Activated CD8-positive, alpha-beta T cell treated with anti-CD3 and anti-CD28 coated beads for 36 hours (primary cell): ENCODE data around the gene DDX56. TPM values are rescaled to one million over a fixed set of nuclear protein-coding genes. Genes with fewer than 3 reads are reported as not detected.
"Not testable (repeated sequence)": the region's sequence is repeated elsewhere in the genome, so short reads cannot be mapped to it uniquely, and the experiment has no call there.

Source experiments
- ATAC-seq: fragments of 200-7000 bp; cut with Tn5 transposase; one replicate; pipeline ENCODE4 v1.10.0; 2021; ENCODE audit warnings: mild to moderate bottlenecking, moderate library complexity
- CTCF ChIA-PET: fragments of 350-600 bp; sonication (Branson Sonifier 250); formaldehyde crosslinking; loops from one replicate; lab custom pipeline; 2021; ENCODE audit warnings: antibody characterized with exemption; lab: Charles Lee
- POLR2A ChIA-PET: fragments of 350-600 bp; sonication (Branson Sonifier 250); formaldehyde crosslinking; loops from one replicate; lab custom pipeline; 2021; ENCODE audit warnings: antibody characterized with exemption; lab: Charles Lee
- DNase-seq: peaks from one replicate; pipeline ENCODE4 v3.0.0-alpha.2; 2020
- H3K27ac Mint-ChIP-seq: one replicate; pipeline ENCODE4 v1.8.0; 2021; ENCODE audit warnings: mild to moderate bottlenecking, mixed read lengths
- H3K27me3 Mint-ChIP-seq: one replicate; pipeline ENCODE4 v1.8.0; 2021; ENCODE audit warnings: mixed read lengths
- H3K36me3 Mint-ChIP-seq: one replicate; pipeline ENCODE4 v1.8.0; 2021; ENCODE audit warnings: low read depth, mixed read lengths
- H3K4me1 Mint-ChIP-seq: one replicate; pipeline ENCODE4 v1.8.0; 2021; ENCODE audit warnings: low read depth, mixed read lengths
- H3K4me3 Mint-ChIP-seq: one replicate; pipeline ENCODE4 v1.8.0; 2021; ENCODE audit warnings: mild to moderate bottlenecking, moderate library complexity, mixed read lengths
- H3K9me3 Mint-ChIP-seq: one replicate; pipeline ENCODE4 v1.8.0; 2021; ENCODE audit warnings: mixed read lengths
- intact Hi-C: fragments of 100-400 bp; cut with micrococcal nuclease; formaldehyde crosslinking; loops from one replicate; pipeline ENCODE4 v1.10.0; 2022
- total RNA-seq, 2 experiments: library from RNA; stranded (reverse); gene quantifications; one replicate each; pipeline ENCODE4 v1.2.3, GENCODE V29; 2021
- TF ChIP-seq, protein P1 (sequence below): fragments of 200-600 bp; IDR thresholded peaks from one replicate; pipeline ENCODE4 v1.8.0; 2022; ENCODE audit warnings: antibody characterized with exemption, mild to moderate bottlenecking

The DDX56 gene
- total RNA-seq, 2 experiments from 2014 or later: 92.3 to 98.3 TPM

GRCh38 chr7:44602576-44602910, 28.8 kb upstream of the DDX56 start:
- TF ChIP-seq, protein P1, sequence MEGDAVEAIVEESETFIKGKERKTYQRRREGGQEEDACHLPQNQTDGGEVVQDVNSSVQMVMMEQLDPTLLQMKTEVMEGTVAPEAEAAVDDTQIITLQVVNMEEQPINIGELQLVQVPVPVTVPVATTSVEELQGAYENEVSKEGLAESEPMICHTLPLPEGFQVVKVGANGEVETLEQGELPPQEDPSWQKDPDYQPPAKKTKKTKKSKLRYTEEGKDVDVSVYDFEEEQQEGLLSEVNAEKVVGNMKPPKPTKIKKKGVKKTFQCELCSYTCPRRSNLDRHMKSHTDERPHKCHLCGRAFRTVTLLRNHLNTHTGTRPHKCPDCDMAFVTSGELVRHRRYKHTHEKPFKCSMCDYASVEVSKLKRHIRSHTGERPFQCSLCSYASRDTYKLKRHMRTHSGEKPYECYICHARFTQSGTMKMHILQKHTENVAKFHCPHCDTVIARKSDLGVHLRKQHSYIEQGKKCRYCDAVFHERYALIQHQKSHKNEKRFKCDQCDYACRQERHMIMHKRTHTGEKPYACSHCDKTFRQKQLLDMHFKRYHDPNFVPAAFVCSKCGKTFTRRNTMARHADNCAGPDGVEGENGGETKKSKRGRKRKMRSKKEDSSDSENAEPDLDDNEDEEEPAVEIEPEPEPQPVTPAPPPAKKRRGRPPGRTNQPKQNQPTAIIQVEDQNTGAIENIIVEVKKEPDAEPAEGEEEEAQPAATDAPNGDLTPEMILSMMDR: no peak
- Mint-ChIP-seq H3K27ac (no peak overlapping the region), H3K4me1 (peaks cover 8% of the 10 kb centered on the region), H3K27me3 (no peaks in the 10 kb centered on the region), H3K36me3 (peaks cover 7% of the 10 kb centered on the region), H3K4me3 (no peak overlapping the region), H3K9me3 (no peaks in the 10 kb centered on the region)
- ChIA-PET POLR2A (interaction anchor here (0.8 kb wide), 1 partner anchor 36 kb away, joined by 4 read pairs; no protein-coding TSS in a partner anchor), CTCF (interaction anchor here (1.2 kb wide), 1 partner anchor 36 kb away, joined by 3 read pairs; no protein-coding TSS in a partner anchor)
- no peak for DNase-seq
- intact Hi-C loops: no loop called here
- ATAC-seq: no peak

GRCh38 chr7:44599222-44599621, 25.5 kb upstream of the DDX56 start:
- Mint-ChIP-seq H3K27ac (no peak overlapping the region), H3K4me1 (no peaks in the 10 kb centered on the region), H3K4me3 (no peak overlapping the region), H3K27me3 (no peaks in the 10 kb centered on the region), H3K36me3 (no peaks in the 10 kb centered on the region), H3K9me3 (no peaks in the 10 kb centered on the region)
- ATAC-seq (no peak), DNase-seq (no peak)
- intact Hi-C loops: no loop called here
- ChIA-PET CTCF (interaction anchor here (0.8 kb wide), 1 partner anchor 99 kb away, joined by 3 read pairs; no protein-coding TSS in a partner anchor), POLR2A (interaction anchor here (1.2 kb wide), 1 partner anchor 361 kb away, joined by 3 read pairs; no protein-coding TSS in a partner anchor)
- TF ChIP-seq, protein P1: no peak

GRCh38 chr7:44597181-44597580, 23.5 kb upstream of the DDX56 start:
- H3K27me3 Mint-ChIP-seq, DNase-seq, ATAC-seq, H3K4me1 Mint-ChIP-seq, H3K36me3 Mint-ChIP-seq, H3K9me3 Mint-ChIP-seq, intact Hi-C loops, H3K4me3 Mint-ChIP-seq, H3K27ac Mint-ChIP-seq: not testable (repeated sequence)
- CTCF ChIA-PET: interaction anchor here (1.1 kb wide), 1 partner anchor 11 kb away, joined by 3 read pairs; no protein-coding TSS in a partner anchor
- POLR2A ChIA-PET: interaction anchor here (0.6 kb wide), 1 partner anchor 11 kb away, joined by 3 read pairs; no protein-coding TSS in a partner anchor

DNA sequence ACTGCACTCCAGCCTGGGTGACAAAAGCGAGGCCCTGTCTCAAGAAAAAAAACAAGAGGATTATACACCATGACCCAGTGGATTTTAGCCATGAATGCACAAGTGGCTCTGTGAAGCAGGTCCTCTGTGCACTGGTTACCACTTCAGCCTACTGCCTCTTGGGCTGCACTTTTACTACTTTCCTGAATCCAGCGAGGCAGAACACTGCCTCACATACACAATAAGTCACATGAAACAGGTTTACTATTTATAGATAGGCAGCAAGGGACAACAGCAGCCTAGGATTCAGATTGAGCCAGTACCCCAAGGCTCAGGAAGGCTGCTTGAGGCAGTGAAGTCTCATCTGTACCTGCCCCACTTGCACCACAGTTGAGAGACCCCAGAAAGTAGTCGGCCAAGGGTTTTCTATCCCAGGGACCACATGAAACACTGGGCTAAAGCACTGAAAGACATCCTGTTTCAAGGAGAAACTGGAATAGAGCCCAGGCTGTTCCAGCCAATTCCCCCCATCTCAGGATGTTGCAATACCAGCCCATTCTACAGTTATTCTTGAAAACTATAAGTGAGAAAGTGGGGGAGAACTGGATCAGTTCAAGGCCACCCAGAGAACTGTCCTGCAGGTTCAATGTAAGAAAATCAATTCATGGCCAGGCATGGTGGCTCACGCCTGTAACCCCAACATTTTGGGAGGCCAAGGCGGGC, 22.4 kb upstream of the DDX56 start:
- no peaks in the 10 kb centered on the region for H3K36me3 Mint-ChIP-seq
- ChIA-PET CTCF (no interaction called here), POLR2A (no interaction called here)
- DNase-seq: no peak
- TF ChIP-seq, protein P1: no peak
- no peaks in the 10 kb centered on the region for H3K9me3 Mint-ChIP-seq
- H3K27me3 Mint-ChIP-seq: no peaks in the 10 kb centered on the region
- H3K4me3 Mint-ChIP-seq: no peak overlapping the region
- H3K27ac Mint-ChIP-seq: no peak overlapping the region
- no peaks in the 10 kb centered on the region for H3K4me1 Mint-ChIP-seq
- ATAC-seq: no peak
- intact Hi-C loops: no loop called here

- ChIA-PET CTCF (no interaction called here), POLR2A (interaction anchor here (0.8 to 1.4 kb wide), 3 partner anchors 8 to 256 kb away, joined by 3 to 4 read pairs (median 3); no protein-coding TSS in a partner anchor)
- intact Hi-C loops: no loop called here
Observed at GRCh38 chr7:44590910-44591309, 17.2 kb upstream of the DDX56 start.

More at GRCh38 chr7:44590910-44591309, 17.2 kb upstream of the DDX56 start:
- Mint-ChIP-seq H3K4me1 (peaks cover 5% of the 10 kb centered on the region), H3K27ac (no peak overlapping the region), H3K9me3 (no peaks in the 10 kb centered on the region), H3K36me3 (no peaks in the 10 kb centered on the region), H3K4me3 (no peak overlapping the region), H3K27me3 (no peaks in the 10 kb centered on the region)
- ATAC-seq: no peak
- no peak for DNase-seq
- TF ChIP-seq, protein P1: no peak
